SK-N-SH treated with all-trans-retinoic acid at 6 μM for 48 hours (cell line): ENCODE measurements around the gene GPC5.

ENCODE experiments used
- ARNTL ChIP-seq: fragments of 450-650 bp; formaldehyde crosslinking; IDR thresholded peaks from 2 replicates; pipeline ENCODE4 v1.5.0; 2020; ENCODE audit warnings: low read depth, mild to moderate bottlenecking, moderate library complexity, borderline replicate concordance
- GLIS3 ChIP-seq: fragments of 250-450 bp; sonication (Bioruptor Pico); IDR thresholded peaks from 2 replicates; pipeline ENCODE4 v1.5.0; 2020; ENCODE audit warnings: mild to moderate bottlenecking, moderate library complexity
- ISL1 ChIP-seq: fragments of 250-450 bp; sonication (Bioruptor Pico); IDR thresholded peaks from 2 replicates; pipeline ENCODE4 v2.1.2; 2022; ENCODE audit warnings: mild to moderate bottlenecking, moderate library complexity
- PPARA ChIP-seq: fragments of 250-450 bp; sonication (Bioruptor Pico); IDR thresholded peaks from 2 replicates; pipeline ENCODE4 v1.5.0; 2020; ENCODE audit warnings: mild to moderate bottlenecking, borderline replicate concordance
- TCF4 ChIP-seq: fragments of 250-450 bp; sonication (Bioruptor Pico); IDR thresholded peaks from 2 replicates; pipeline ENCODE4 v1.8.0; 2021; ENCODE audit warnings: mild to moderate bottlenecking, moderate library complexity, borderline replicate concordance
- TOX ChIP-seq: fragments of 250-450 bp; sonication (Bioruptor Pico); IDR thresholded peaks from 2 replicates; pipeline ENCODE4 v1.8.0; 2021; ENCODE audit warnings: mild to moderate bottlenecking, moderate library complexity, borderline replicate concordance
- ZC3H10 ChIP-seq: fragments of 250-450 bp; sonication (Bioruptor Pico); IDR thresholded peaks from 2 replicates; pipeline ENCODE4 v1.5.1; 2021; ENCODE audit warnings: mild to moderate bottlenecking, moderate library complexity
- ZFP3 ChIP-seq: fragments of 250-450 bp; sonication (Bioruptor Pico); IDR thresholded peaks from 2 replicates; pipeline ENCODE4 v1.5.0; 2020; ENCODE audit warnings: mild to moderate bottlenecking, moderate library complexity
- ZFP30 ChIP-seq: fragments of 450-650 bp; formaldehyde crosslinking; IDR thresholded peaks from 2 replicates; pipeline ENCODE4 v1.5.0; 2022; ENCODE audit warnings: mild to moderate bottlenecking, moderate library complexity
- ZNF8 ChIP-seq: fragments of 450-650 bp; formaldehyde crosslinking; IDR thresholded peaks from 2 replicates; pipeline ENCODE4 v1.5.0; 2020; ENCODE audit warnings: mild to moderate bottlenecking, moderate library complexity
- TF ChIP-seq, protein P1 (sequence below): fragments of 250-450 bp; sonication (Bioruptor Pico); IDR thresholded peaks from 2 replicates; pipeline ENCODE4 v1.5.1; 2021; ENCODE audit warnings: mild to moderate bottlenecking, moderate library complexity
- TF ChIP-seq, protein P2 (sequence below): fragments of 250-450 bp; sonication (Bioruptor Pico); IDR thresholded peaks from 2 replicates; pipeline ENCODE4 v1.5.1; 2020; ENCODE audit warnings: low read depth, mild to moderate bottlenecking, moderate library complexity
- TF ChIP-seq, protein P3 (sequence below): fragments of 250-450 bp; sonication (Bioruptor Pico); IDR thresholded peaks from 2 replicates; pipeline ENCODE4 v1.5.0; 2020; ENCODE audit warnings: mild to moderate bottlenecking, moderate library complexity
- TF ChIP-seq, protein P4 (sequence below): fragments of 250-450 bp; sonication (Bioruptor Pico); IDR thresholded peaks from 2 replicates; pipeline ENCODE4 v1.8.0; 2021; ENCODE audit warnings: low read depth, mild to moderate bottlenecking, moderate library complexity, borderline replicate concordance

DNA sequence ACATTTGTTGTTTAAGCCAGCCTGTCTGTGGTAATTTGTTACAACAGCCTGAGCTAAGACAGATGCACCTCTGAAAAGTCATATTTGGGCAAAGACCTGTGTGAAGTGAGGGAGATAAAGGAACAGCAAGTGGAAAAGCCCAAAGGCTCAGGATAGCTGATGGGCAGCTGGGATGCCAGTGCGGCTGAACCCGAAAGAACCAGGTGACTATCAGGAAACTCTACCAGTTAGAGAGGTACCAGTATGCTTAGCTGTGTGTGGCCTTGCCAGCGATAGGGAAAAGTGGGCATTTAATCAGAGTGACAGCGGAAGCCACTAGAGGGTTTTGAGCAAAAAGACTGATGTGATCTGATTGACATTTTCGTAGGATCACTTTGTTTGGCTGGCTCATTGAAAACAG lies 1063.4 kb downstream of the GPC5 start:
- TF ChIP-seq GLIS3 (CRISPR knock-in tag) (no peak), ZFP3 (CRISPR knock-in tag) (no peak), ISL1 (CRISPR knock-in tag) (no peak), ZC3H10 (CRISPR knock-in tag) (no peak), ZFP30 (no peak), TCF4 (CRISPR knock-in tag) (no peak), ARNTL (CRISPR knock-in tag) (no peak), TOX (CRISPR knock-in tag) (no peak), ZNF8 (CRISPR knock-in tag) (no peak), PPARA (CRISPR knock-in tag) (no peak)
- TF ChIP-seq, protein P1, sequence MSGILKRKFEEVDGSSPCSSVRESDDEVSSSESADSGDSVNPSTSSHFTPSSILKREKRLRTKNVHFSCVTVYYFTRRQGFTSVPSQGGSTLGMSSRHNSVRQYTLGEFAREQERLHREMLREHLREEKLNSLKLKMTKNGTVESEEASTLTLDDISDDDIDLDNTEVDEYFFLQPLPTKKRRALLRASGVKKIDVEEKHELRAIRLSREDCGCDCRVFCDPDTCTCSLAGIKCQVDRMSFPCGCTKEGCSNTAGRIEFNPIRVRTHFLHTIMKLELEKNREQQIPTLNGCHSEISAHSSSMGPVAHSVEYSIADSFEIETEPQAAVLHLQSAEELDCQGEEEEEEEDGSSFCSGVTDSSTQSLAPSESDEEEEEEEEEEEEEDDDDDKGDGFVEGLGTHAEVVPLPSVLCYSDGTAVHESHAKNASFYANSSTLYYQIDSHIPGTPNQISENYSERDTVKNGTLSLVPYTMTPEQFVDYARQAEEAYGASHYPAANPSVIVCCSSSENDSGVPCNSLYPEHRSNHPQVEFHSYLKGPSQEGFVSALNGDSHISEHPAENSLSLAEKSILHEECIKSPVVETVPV (CRISPR knock-in tag): no peak
- TF ChIP-seq, protein P2, sequence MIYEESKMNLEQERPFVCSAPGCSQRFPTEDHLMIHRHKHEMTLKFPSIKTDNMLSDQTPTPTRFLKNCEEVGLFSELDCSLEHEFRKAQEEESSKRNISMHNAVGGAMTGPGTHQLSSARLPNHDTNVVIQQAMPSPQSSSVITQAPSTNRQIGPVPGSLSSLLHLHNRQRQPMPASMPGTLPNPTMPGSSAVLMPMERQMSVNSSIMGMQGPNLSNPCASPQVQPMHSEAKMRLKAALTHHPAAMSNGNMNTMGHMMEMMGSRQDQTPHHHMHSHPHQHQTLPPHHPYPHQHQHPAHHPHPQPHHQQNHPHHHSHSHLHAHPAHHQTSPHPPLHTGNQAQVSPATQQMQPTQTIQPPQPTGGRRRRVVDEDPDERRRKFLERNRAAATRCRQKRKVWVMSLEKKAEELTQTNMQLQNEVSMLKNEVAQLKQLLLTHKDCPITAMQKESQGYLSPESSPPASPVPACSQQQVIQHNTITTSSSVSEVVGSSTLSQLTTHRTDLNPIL (CRISPR knock-in tag): no peak
- TF ChIP-seq, protein P3, sequence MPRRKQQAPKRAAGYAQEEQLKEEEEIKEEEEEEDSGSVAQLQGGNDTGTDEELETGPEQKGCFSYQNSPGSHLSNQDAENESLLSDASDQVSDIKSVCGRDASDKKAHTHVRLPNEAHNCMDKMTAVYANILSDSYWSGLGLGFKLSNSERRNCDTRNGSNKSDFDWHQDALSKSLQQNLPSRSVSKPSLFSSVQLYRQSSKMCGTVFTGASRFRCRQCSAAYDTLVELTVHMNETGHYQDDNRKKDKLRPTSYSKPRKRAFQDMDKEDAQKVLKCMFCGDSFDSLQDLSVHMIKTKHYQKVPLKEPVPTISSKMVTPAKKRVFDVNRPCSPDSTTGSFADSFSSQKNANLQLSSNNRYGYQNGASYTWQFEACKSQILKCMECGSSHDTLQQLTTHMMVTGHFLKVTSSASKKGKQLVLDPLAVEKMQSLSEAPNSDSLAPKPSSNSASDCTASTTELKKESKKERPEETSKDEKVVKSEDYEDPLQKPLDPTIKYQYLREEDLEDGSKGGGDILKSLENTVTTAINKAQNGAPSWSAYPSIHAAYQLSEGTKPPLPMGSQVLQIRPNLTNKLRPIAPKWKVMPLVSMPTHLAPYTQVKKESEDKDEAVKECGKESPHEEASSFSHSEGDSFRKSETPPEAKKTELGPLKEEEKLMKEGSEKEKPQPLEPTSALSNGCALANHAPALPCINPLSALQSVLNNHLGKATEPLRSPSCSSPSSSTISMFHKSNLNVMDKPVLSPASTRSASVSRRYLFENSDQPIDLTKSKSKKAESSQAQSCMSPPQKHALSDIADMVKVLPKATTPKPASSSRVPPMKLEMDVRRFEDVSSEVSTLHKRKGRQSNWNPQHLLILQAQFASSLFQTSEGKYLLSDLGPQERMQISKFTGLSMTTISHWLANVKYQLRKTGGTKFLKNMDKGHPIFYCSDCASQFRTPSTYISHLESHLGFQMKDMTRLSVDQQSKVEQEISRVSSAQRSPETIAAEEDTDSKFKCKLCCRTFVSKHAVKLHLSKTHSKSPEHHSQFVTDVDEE (CRISPR knock-in tag): no peak
- TF ChIP-seq, protein P4, sequence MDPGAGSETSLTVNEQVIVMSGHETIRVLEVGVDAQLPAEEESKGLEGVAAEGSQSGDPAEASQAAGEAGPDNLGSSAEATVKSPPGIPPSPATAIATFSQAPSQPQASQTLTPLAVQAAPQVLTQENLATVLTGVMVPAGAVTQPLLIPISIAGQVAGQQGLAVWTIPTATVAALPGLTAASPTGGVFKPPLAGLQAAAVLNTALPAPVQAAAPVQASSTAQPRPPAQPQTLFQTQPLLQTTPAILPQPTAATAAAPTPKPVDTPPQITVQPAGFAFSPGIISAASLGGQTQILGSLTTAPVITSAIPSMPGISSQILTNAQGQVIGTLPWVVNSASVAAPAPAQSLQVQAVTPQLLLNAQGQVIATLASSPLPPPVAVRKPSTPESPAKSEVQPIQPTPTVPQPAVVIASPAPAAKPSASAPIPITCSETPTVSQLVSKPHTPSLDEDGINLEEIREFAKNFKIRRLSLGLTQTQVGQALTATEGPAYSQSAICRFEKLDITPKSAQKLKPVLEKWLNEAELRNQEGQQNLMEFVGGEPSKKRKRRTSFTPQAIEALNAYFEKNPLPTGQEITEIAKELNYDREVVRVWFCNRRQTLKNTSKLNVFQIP (CRISPR knock-in tag): no peak
